HPDE6-E6E7 (cell line): ENCODE measurements around the gene GPR183.

Experiments
- DNase-seq: peaks from one replicate; pipeline ENCODE4 v3.0.0; 2011; ENCODE audit warnings: missing footprints; ENCODE audit errors: extremely low spot score

GPR183 gene

DNA sequence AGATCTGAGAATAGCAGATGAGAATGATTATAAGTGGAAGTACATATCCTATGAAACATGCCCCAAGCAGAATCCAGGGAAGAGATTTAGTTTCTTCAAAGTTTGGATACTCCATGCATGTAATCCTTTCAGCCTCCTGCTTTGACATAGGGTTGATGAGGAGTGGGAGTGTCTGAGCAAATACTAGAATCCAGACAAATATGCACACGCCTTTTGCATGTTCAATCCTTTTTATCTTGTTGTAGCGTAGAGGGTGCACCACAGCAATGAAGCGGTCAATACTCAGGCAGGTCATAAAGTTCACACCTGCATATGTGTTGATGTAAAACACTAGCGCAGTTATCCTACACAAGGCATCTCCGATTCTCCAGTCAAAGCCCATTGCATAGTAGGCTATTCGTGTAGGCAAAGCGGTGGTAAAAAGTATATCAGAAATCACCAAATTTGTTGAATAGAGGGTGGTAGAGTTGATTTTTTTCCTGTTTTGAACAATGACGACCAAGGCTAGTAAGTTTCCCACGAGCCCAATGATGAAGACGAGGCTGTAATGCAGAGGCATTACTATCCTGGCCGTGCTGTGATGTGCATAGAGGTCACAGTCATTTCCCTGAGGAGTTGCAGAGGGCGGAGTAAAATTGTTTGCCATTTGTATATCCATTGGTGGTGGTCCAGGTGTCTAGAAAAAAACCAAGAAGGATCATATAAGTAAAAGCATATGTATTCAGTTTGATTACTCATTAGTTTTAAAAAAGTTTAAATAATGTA lies 11.5 kb downstream of the GPR183 start:
- no peak for DNase-seq

DNA sequence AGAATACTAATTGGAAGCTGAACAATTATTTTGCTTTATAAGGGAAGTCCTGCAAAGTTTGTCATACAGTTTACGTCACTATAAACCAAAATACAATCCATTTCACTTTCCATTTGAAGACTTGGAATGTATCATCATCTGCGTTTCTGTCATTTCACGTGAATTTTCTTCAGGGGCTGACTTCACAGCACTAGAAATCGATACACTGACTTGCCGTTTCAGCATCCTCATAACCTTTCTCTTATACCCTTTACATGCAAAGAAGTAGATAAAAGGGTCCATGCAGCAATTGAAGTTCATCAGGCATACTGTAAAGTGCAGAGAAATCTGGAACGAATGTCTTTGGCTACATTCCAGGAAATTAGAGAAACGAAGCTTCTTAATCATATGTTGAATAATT lies 12.2 kb downstream of the GPR183 start:
- DNase-seq, result no peak

DNA sequence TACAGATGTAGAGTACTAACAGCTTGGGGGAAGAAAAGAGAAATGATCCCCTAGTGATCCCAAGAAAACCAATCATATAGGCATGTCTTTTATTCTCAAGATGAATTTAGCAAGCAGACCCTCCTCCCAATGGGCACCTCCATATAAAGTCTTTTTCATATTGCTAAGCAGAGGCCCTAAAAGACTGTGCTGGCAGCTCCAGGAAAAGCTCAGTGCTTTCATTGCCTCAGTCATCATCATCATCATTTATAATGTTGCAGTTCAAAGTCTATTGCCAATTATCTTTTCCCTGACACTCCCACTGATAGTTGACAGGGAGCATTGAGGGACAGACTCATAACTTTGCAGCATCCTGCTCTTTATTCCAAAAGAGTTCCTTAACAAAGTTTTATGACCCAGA lies 13.0 kb downstream of the GPR183 start:
- no peak for DNase-seq

DNA sequence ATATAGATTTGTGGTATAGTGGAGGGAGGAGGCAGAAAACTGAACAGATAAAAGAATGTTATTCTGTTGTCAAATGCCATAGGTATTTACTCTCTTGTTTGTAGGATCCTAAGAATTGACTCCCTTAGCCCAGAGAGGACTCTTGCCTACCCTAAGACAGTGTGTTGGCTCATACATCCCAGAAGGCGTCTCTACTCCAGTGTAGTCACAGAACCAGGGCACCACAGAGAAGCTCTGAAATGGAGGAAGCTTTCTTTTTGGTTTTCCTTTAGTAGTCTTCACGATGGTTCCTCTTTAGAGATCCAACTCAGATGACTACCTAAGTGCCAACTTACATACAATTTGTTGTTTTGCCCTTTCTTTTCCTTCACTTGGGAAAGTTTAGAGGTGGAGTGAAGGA lies 14.0 kb downstream of the GPR183 start:
- DNase-seq, result no peak

DNA sequence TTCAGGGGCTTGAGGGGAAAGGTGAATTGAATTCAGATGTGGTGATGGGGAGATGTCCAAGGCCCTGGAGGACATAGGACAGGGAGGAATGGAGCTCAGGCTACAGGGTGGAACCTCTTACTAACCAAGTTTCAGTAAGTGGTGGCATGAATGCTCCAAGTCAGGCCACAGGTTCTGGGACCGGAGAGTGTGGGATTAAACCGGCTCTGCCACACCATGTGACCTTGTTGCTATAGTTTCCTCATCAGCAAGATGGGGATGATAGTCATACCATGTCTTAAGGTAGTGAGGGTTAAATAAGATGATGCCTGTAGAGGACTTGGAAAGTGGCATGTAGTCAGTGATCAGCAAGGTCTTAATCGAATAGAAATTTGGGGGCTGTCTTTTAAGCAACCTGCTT lies 16.3 kb downstream of the GPR183 start:
- DNase-seq, result no peak

DNA sequence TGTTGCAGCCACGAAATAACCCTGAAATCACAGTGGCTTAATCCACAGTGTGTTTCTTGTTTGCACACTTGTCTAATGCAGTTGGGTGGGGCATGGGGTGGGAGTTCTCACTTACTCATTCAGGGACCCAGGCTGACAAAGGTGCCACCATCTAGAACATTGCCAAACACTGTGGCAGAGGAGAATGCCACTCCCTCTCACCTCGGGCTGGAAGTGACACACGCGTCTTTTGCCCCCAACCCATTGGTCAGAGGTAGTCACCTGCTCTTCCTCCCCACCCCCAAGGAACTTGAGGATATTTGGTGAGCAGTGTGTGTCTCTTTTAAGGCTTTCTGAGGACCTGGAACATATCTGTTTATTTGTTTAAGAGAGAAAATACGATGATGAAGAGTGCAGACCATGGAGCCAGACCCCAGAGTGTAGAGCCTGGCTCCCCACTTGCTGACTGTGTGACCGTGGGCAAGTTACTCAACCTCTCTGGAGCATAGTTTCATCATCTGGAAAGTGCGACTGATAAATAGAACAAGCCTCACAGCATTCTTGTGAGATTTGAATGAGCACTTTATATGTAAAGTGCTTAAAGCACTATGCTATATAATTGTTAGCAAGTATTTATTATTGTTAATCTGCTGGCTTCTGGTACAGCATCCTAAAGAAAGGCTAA lies 17.4 kb downstream of the GPR183 start:
- DNase-seq, result no peak

DNA sequence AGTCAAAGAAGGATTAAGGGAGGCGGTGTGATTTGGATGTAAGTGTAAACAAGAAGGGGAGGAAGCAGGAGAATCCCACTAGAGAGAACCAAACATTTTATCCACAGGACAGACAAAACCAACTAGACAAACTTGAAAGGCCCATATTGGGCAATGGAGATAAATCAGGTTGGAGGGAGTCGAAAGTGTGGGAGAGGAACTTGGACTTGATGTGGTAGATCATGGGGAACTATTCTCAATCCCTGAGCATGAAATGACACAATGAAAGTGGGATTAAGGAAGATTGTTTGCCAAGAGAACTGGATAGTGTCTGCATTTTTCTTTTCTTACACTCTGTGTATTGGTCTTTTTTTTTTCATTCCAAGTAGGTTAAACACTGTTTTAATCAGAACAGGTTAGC lies 17.9 kb downstream of the GPR183 start:
- DNase-seq, result no peak

DNA sequence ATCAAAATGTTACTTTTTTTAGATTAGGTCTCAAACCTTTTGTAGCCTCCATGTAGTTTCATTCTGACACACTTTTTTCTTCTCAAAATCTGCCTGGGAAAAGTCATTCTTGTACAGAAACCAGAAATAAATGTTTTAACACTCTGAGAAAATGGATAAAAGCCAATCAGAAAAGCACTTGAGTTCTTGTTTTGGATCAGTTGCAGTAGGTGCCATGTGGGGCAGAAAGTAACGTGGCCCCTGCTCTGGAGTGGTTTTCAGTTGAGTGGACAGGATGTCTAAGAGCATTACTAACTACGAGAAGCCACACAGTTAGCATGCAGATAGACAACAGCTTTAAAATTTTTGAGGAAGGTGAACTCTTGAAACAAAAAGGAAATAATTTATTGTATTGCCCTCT lies 19.1 kb downstream of the GPR183 start:
- DNase-seq, result no peak

DNA sequence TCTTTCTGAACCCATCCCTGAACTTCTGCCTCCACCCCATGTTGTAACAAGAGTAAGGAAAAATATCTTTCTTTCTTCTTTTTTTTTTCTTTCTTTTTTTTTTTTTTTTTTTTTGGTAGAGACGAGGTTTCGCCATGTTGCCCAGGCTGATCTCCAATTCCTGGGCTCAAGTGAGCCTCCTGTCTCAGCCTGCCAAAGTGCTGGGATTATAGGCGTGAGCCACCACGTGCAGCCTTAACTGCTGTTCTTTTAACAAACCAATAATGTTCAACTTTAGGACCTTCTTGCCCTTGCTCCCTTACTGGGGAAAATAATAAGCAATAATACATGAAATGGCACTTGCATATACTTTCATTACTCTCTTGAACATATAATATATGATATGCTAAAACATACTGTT lies 19.6 kb downstream of the GPR183 start:
- no peak for DNase-seq

DNA sequence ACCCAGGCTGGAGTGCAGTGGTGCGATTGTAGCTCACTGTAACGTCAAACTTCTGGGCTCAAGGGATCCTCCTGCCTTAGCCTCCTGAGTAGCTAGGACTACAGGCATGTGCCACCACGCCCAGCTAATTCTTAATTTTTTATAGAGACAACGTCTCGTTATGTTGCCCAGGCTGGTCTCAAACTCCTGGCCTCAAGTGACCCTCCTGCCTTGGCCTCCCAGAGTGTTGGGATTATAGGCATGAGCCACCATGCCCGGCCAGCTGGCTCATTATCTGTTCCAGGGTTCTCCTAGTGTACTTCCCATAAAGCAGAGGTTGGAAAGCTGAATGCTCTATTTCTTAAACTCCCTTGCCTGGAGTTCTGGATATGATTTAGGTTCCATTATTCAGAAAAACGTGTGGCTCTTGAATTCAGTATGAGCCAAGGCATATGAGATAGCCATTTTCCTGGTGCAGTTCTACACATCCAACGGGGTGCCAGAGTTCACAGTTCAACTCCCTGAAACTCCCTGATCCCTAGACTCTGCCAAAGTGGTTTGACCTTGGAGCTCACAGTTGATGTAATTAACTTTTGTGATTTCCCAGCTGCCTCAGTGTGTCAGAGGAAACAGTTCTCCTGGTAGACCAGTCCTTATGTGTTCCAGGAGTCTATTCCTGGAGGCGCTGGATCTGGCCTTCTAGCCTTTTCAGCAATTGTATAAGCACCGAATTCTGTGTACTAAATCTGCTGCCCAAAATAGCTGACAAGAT lies 21.6 kb downstream of the GPR183 start:
- DNase-seq, result no peak

DNA sequence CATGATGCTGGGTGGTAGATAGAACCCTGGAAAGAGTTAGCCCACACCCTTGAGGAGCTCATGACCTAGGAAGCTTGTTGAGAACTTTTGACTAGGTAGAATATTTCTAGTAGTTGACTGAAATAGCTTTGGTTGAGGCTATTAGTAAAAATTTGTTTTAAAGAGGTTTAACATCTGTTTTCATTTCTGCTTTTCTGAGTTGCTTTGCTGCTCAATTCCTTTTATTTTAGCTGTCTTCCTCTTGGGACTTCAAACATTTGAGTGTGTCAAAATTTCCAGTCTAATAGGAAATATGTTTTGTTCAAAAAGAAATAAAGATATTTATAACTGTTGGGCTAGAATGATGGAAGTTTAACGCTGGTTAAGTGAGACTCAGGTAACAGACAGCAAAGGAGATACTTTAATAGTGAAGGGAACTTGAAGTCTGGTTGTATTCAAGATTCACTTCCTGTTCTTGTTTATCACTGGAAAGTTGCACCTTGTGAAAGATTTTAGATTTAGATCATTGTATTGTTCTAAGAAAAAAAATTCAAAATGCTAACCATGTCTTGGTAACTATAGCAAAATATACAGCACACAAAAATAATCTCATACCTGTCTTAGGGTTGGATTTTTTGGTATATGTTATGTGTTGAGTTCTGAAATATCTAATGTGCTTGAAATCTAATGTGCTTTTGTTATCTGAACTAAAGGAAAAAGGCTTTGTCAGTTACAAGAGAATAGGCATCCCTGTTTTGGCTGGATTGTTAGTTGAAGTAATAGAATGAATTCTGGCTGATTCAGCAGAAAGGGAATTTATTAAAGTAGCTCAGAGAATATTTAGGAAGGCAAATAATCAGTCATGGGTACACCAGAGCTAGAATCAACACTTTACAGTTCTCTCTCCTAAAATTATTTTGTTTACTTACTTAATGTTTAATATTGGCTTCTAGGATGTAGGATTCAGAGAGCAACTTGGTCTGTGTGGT lies 24.7 kb downstream of the GPR183 start:
- no peak for DNase-seq

DNA sequence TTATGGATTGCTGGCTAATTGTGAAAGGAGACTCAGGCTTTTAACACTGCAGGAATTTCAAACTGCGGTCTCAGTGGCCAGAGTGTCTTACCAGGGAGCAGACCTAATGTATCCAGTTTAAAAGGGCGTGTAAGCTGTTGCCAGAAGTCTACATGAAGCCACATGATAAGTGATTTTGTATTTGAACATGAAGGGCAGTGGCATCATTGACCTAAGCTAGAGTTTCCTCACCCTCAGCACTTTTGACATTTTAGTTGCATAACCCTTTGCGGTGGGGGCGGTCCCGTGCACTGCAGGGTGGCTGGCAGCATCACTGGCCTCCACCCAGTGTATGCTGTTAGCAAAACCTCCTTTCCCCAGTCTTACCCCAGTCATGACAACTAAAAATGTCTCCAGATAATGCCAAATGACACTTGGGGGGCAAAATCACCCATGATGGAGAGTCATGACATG lies 25.4 kb downstream of the GPR183 start:
- no peak for DNase-seq

DNA sequence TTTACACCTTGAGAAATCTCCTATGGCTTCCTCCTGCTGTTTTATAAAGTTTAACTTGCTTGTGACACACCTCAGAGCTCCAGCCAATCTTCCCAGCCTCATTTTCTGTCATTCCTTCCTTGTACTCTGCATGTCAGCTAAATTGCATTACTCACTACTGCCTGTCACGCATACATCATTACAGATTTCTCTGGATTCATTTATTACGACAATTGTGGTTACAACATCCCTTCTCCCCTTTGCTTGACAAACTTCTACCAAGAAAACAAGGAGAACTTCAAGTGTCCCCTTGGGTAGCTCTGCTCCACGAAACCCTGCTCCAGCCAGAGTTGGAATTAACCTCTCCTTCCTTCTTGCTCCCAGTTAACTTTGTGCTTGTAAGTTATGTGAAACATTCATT lies 27.0 kb downstream of the GPR183 start:
- no peak for DNase-seq

DNA sequence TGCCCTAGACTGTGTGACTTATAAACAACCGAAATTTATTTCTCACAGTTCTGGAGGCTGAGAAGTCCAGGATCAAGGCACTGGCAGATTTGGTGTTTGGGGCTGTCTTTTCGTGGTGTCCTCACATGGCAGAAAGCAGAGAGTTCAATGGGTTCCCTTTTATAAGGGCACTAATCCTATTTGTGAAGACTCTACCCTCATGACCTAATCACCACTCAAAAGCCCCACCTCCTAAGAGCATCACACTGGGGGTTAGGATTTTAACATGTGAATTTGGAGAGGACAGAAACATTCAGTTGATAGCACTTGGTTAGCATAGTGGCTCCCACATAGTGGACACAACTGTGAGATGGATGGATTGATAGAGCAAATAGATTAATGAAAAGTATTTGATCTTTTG lies 27.6 kb downstream of the GPR183 start:
- DNase-seq, result no peak

DNA sequence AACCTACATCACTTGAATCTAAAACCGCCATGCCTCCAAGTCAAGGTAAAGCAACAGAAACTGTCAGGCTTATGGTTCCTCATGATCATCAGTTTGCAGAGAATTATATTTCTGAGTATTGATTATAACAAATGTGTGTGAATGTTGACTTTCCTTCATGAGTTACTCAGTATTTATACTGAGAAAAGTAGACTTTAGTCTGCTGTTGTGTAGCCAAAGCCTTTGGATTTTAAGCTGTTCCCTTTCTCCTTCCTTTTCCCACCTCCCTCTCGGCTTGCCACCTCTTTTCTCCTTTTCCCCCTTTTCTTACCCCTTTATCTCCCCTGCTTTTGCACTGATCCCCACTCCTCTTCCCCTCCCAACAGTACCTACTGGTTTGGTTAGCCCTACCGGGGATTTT lies 28.4 kb downstream of the GPR183 start:
- DNase-seq, result no peak

DNA sequence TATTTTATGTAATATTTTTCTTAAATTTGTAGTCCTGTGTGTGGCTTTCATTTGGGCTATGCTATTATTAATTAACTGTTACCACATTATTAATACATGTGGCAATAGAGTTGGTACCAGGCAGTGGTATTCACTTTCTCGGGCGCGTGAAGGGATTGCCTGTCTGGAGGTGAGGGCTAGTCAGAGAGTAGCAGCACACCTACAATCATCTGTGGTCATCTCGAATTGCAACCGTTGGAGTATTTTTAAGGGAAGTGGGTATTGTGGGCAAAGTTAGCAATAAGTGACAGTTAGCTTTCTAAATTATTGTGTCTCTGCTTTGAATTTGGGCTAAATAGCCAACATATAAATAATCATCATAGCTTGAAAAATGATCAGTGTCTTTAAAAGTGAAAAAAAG lies 29.0 kb downstream of the GPR183 start:
- no peak for DNase-seq

DNA sequence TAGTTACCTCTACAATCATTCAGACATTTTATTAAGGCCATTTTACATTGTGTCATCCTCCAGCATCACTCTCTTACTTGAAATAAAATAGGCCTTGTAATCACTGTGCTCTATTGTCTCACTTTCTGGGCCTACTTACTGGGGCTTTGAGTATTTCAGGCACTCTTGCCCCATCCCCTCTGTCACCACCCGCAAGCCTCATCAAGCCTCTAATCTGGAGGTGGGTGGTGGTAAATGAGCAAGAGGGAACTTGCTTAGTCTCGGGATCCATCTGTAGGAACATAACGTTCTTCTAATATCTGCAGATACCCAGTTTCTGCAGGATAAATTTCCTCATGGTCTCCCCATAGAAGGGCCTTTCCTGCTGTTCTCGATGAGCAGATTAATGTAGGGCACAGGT lies 29.6 kb downstream of the GPR183 start:
- no peak for DNase-seq

DNA sequence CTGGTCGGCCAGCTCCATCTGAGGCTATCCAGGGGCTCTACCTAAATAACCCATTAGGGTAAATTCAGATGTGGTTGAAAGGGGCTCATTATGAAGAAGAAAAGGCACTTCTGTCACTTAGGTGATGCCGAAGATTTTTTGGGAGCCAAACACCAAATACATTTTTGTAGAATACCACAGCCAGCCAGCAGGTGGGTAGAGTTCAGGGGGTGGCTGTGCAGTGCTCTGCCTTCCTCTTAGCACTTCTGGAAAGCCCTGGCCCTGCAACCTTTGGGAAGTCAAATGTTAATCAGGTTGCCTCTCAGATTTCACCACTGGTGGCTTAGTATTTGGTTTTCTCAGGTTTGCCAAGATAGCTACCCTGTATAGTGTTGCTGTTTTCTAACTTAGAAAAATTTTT lies 30.5 kb downstream of the GPR183 start:
- no peak for DNase-seq

DNA sequence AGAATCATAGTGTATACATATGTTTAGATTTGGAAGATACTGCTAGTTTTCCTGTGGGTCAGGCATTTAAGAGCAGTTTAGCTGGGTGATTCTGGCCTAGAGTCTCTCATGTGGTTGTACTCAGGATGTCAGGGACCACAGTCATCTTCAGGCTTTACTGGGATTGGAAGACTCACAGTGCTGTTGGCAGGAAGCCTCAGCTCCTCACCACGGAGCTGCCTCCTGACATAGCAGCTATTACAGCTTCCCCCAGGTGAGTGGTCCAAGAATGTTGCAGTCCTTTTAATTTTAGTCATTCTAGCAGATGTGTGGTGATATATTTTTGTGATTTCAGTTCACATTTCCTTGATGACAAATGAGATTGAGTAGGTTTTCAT lies 32.1 kb downstream of the GPR183 start:
- DNase-seq, result no peak

DNA sequence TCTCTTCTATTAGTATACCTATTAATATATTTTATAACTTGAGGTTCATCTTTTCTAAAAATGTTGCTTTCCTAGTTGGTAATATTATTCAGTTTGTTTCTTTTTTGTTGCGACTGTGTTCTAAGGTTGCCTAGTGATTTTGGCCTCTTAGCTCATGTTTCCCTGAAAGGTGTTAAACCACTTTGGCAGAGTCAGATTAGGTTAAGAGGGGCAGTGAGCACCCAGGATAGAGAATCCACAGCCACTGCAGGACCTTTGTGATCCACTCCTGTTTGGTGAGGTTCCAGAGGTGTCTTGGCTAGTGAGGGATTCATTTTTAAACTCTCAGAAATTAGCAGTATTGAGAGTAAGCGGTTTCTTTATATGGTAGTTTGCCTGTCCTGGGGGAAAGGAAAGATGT lies 34.1 kb downstream of the GPR183 start:
- no peak for DNase-seq

DNA sequence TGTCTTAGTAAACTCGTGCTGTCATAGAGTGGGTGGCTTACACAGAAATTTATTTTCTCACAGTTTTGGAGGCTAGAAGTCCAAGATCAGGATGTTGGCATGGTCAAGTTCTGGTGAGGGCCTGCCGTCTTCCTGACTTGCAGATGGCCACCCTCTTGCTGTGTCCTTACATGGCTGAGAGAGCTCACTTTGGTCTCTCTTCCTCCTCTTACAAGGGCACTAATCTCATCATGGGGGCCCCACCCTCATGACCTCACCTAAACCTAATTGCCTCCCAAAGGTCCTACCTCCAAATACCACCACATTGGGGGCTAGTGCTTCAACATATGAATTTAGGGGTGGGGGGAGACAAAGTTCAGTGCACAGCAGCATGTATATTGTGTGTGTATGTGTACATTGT lies 34.7 kb downstream of the GPR183 start:
- no peak for DNase-seq

DNA sequence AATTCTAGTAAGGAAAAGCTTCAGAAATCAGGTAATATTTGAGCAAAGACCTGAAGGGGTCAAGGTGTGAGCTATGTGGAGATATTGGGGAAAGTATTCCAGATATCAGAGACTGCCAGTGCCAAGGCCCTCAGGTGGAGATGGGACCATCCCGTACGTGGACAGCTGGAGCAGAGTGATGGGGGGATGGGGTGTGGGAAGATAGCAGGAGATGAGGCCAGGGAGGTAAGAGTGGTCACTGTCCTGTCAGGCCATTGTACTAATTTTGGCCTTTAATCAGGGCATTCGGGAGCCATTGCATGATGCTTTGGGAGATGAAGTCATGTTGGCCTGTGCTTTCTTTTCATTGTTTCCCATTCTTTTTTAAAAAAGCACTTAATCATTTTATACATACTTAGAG lies 36.0 kb downstream of the GPR183 start:
- no peak for DNase-seq
